ENCODE data around the gene ENTPD3.
"Not testable (repeated sequence)": the region's sequence is repeated elsewhere in the genome, so short reads cannot be mapped to it uniquely, and the experiment has no call there.

ENTPD3 gene

GRCh38 chr3:40462838-40463237, 75.9 kb downstream of the ENTPD3 start:
- not testable (repeated sequence) for DNase-seq (ENCODE audit: low read depth)

- DNase-seq (ENCODE audit: low read depth) = no peak
Observed at GRCh38 chr3:40463579-40463978, 76.6 kb downstream of the ENTPD3 start.

GRCh38 chr3:40464339-40465110, 77.5 kb downstream of the ENTPD3 start:
- DNase-seq (ENCODE audit: low read depth) = no peak

- DNase-seq (ENCODE audit: low read depth) = no peak
Observed at GRCh38 chr3:40465111-40465407, 78.1 kb downstream of the ENTPD3 start.

GRCh38 chr3:40465456-40465855, 78.5 kb downstream of the ENTPD3 start:
- DNase-seq (ENCODE audit: low read depth) = no peak

GRCh38 chr3:40468018-40468417, 81.0 kb downstream of the ENTPD3 start:
- DNase-seq (ENCODE audit: low read depth) = no peak

- DNase-seq (ENCODE audit: low read depth) = no peak
Observed at GRCh38 chr3:40470701-40471100, 83.7 kb downstream of the ENTPD3 start.

GRCh38 chr3:40476478-40477470, 89.8 kb downstream of the ENTPD3 start, which contains the start of gene ZNF619:
Gene ZNF619, plus strand, starts transcription at chr3:40477122. Its CDS starts 858 bp downstream, at chr3:40477980.
- peak; percentile 74 for DNase-seq (ENCODE audit: low read depth)

GRCh38 chr3:40477666-40478065, 90.7 kb downstream of the ENTPD3 start:
- no peak for DNase-seq (ENCODE audit: low read depth)

Data from amniotic epithelial cell (primary cell).